ENCODE data around the gene SLC25A25. TPM values are rescaled to one million over a fixed set of nuclear protein-coding genes. Genes with fewer than 3 reads are reported as not detected.

SLC25A25 gene
- total and polyA plus RNA-seq, 9 of the 15 experiments (the other 6 are each of a cell fraction or from before 2014, with no cell fraction given): 0.07 to 35.9 (median 23.2) TPM

DNA sequence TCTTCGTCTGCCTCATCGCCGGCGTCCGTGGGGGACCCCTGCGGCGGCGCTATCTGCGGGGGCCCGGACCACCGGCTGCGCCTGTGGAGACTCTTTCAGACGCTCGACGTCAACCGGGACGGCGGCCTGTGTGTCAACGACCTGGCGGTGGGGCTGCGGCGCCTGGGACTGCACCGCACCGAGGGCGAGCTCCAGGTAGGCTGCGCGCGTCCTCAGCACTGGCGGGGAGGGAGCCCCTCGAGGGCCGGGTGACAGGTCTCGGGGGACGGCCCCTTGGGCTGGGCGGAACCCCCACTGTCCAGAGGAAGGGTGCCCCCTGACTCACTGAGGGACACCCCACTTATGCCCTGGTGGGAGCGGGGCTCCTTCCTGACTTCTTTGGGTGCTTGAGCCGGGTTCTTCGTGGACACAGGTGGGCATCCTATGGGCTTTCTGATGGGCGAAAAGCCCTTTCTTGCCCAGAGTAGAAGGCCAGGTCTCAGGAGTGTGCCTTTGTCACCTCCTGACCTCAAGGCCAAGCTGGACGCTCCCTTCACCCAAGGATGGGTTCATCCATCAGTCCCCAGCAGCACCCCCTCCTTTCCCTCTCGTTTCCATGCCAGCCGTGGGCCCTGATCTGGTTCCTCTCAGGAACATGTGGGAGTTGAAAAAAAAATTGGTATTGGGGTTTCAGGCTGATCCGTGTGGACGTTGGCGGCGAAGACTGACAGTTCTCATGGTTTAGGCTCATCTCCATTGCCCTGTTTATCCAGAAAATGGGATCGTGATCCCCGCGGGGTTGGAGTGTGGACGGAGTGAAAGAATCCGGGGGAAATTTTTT lies 564 bp downstream of the SLC25A25 start:
- H3K4me2 ChIP-seq (ENCODE audit: insufficient read depth, low read length): peak overlapping the region; percentile 98
- peak overlapping the region; percentile 89 for H3K4me3 ChIP-seq
- peak overlapping the region; percentile 85 to 92 for H3K9ac ChIP-seq (ENCODE audit: insufficient read depth in 1 of 2, low read depth in 2 of 2, low read length in 2 of 2)
- CTCF ChIA-PET (ENCODE audit: low intra/inter-chr PET ratio): interaction anchor here (0.7 to 1.5 kb wide), 2 partner anchors 49 to 92 kb away, joined by 4 to 5 read pairs; no protein-coding TSS in a partner anchor
- H2AFZ ChIP-seq (ENCODE audit: low read depth, low read length): 0 out of 2 replicates have a peak overlapping the region, but pooled peaks have one; percentile 28
- H3K9me1 ChIP-seq (ENCODE audit: control insufficient read depth, insufficient read depth, low read length): no peaks in the 10 kb centered on the region
- H4K20me1 ChIP-seq (replicated peaks; ENCODE audit: control insufficient read depth, insufficient read depth, low read length): peaks cover 11% of the 10 kb centered on the region; the same call in 1 of the 2 replicates
- FAIRE-seq: no peak
- intact Hi-C loops (cut with micrococcal nuclease) (loop anchor here (5.0 kb wide), 1 partner anchor 49 kb away; no protein-coding TSS in a partner anchor), in situ Hi-C loops (cut with MboI) (no loop called here)
- H3K27me3 ChIP-seq (ENCODE audit: control insufficient read depth in 2 of 2, insufficient read depth in 2 of 2, low read length in 2 of 2): no peaks in the 10 kb centered on the region
- H3K27ac ChIP-seq (ENCODE audit: extremely low read depth, low read depth, low read length): peak overlapping the region; percentile 81
- no peaks in the 10 kb centered on the region for H3K9me3 ChIP-seq (replicated peaks; ENCODE audit: control insufficient read depth, insufficient read depth, low read depth, low read length)
- POLR2A ChIA-PET: interaction anchor here (0.6 to 5.4 kb wide), 7 partner anchors 9 to 60 kb away, joined by 3 to 36 read pairs (median 6); partner anchors contain the start of gene PTGES2
- H3K79me2 ChIP-seq (ENCODE audit: control insufficient read depth, insufficient read depth, low read length): peaks cover 86% of the 10 kb centered on the region
- peak; percentile 13 for ATAC-seq
- no TSS peak for BruUV-seq (replicated peaks)
- WGBS (ENCODE audit: insufficient coverage, low coverage, missing lambda C conversion rate): under 1% methylated on average over 42 of the region's 50 CpGs
- peaks cover 35% of the 10 kb centered on the region for H3K36me3 ChIP-seq (ENCODE audit: control insufficient read depth, insufficient read depth, low read length)
- DNase-seq (ENCODE audit: extremely low read depth in 1 of 4, low spot score in 3 of 4): no peak
- peaks cover 37 to 41% of the 10 kb centered on the region in 2 experiments for H3K4me1 ChIP-seq (replicated peaks in 1 of 2; ENCODE audit: control insufficient read depth in 2 of 2, insufficient read depth in 2 of 2, low read length in 2 of 2)
- TF ChIP-seq FOXA3 (CRISPR knock-in tag; conservative IDR thresholded peaks at IDR 0.05 in 1 of 2, IDR thresholded peaks at IDR 0.05 in 1 of 2) (no peak), NFRKB (IDR thresholded peaks at IDR 0.05; ENCODE audit: low read depth) (no peak)
- TF ChIP-seq, protein P1, sequence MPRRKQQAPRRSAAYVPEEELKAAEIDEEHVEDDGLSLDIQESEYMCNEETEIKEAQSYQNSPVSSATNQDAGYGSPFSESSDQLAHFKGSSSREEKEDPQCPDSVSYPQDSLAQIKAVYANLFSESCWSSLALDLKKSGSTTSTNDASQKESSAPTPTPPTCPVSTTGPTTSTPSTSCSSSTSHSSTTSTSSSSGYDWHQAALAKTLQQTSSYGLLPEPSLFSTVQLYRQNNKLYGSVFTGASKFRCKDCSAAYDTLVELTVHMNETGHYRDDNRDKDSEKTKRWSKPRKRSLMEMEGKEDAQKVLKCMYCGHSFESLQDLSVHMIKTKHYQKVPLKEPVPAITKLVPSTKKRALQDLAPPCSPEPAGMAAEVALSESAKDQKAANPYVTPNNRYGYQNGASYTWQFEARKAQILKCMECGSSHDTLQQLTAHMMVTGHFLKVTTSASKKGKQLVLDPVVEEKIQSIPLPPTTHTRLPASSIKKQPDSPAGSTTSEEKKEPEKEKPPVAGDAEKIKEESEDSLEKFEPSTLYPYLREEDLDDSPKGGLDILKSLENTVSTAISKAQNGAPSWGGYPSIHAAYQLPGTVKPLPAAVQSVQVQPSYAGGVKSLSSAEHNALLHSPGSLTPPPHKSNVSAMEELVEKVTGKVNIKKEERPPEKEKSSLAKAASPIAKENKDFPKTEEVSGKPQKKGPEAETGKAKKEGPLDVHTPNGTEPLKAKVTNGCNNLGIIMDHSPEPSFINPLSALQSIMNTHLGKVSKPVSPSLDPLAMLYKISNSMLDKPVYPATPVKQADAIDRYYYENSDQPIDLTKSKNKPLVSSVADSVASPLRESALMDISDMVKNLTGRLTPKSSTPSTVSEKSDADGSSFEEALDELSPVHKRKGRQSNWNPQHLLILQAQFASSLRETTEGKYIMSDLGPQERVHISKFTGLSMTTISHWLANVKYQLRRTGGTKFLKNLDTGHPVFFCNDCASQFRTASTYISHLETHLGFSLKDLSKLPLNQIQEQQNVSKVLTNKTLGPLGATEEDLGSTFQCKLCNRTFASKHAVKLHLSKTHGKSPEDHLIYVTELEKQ (CRISPR knock-in tag; IDR thresholded peaks at IDR 0.05): no peak
- TF ChIP-seq, protein P2, sequence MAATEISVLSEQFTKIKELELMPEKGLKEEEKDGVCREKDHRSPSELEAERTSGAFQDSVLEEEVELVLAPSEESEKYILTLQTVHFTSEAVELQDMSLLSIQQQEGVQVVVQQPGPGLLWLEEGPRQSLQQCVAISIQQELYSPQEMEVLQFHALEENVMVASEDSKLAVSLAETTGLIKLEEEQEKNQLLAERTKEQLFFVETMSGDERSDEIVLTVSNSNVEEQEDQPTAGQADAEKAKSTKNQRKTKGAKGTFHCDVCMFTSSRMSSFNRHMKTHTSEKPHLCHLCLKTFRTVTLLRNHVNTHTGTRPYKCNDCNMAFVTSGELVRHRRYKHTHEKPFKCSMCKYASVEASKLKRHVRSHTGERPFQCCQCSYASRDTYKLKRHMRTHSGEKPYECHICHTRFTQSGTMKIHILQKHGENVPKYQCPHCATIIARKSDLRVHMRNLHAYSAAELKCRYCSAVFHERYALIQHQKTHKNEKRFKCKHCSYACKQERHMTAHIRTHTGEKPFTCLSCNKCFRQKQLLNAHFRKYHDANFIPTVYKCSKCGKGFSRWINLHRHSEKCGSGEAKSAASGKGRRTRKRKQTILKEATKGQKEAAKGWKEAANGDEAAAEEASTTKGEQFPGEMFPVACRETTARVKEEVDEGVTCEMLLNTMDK (IDR thresholded peaks at IDR 0.05; ENCODE audit: borderline replicate concordance, insufficient read depth, low read depth, low read length, poor library complexity, severe bottlenecking): peak; percentile 9
